GM19193 (cell line): Measurements from ENCODE around the gene RPS19.

ENCODE experiments used
- POLR2A ChIP-seq: IDR thresholded peaks from 4 replicates; pipeline ENCODE4 v1.6.1; 2011; ENCODE audit not compliant: insufficient read depth, insufficient read length; ENCODE audit errors: extremely low read depth

Gene RPS19

GRCh38 chr19:41883821-41884733 is 24.0 kb downstream of the RPS19 start:
- TF ChIP-seq POLR2A, result peak; percentile 93

GRCh38 chr19:41886761-41887710 is 27.0 kb downstream of the RPS19 start:
- peak; percentile 35 for TF ChIP-seq POLR2A

- no peak for TF ChIP-seq POLR2A
Measured at GRCh38 chr19:41887711-41888382, 27.8 kb downstream of the RPS19 start.

GRCh38 chr19:41888926-41889325 is 28.9 kb downstream of the RPS19 start:
- no peak for TF ChIP-seq POLR2A

GRCh38 chr19:41889896-41890295 is 29.8 kb downstream of the RPS19 start:
- no peak for TF ChIP-seq POLR2A

GRCh38 chr19:41890936-41891335 is 30.9 kb downstream of the RPS19 start:
- no peak for TF ChIP-seq POLR2A

- TF ChIP-seq POLR2A, result peak; percentile 9
Measured at GRCh38 chr19:41892173-41892902, 32.3 kb downstream of the RPS19 start.

GRCh38 chr19:41893899-41894298 is 33.8 kb downstream of the RPS19 start:
- no peak for TF ChIP-seq POLR2A

GRCh38 chr19:41894350-41894749 is 34.3 kb downstream of the RPS19 start:
- no peak for TF ChIP-seq POLR2A

- no peak for TF ChIP-seq POLR2A
Measured at GRCh38 chr19:41895745-41896580, 35.9 kb downstream of the RPS19 start.

GRCh38 chr19:41896581-41896942 is 36.5 kb downstream of the RPS19 start:
- TF ChIP-seq POLR2A, result no peak

GRCh38 chr19:41897181-41897580 is 37.1 kb downstream of the RPS19 start:
- no peak for TF ChIP-seq POLR2A

- TF ChIP-seq POLR2A, result no peak
Measured at GRCh38 chr19:41897820-41898219, 37.8 kb downstream of the RPS19 start.
